ENCODE data around the gene FMO3. TPM values are rescaled to one million over a fixed set of nuclear protein-coding genes. Genes with fewer than 3 reads are reported as not detected.

The FMO3 gene
- total and polyA plus RNA-seq, 2 of the 4 experiments (the other 2 are of a cell fraction), result under 0.01 to 0.10 TPM

DNA sequence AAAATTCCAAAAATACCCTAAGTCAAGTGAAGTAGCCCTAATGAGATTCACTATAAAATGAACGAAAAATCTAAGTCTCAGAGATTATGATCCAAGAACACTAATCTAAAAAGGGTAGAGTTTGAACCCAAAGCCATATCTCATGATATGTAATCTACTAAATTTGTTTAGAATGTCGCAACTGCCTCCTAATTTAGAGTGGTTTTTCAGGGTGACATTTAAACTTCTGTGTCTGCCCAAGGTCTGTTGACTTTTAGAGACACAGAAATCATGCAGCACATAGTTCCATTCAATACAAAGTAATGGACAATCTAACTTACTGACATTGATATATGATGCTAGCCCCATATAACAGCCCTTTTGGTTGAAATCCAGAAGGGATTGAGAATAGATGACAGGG is 28.9 kb downstream of the FMO3 start:
- Histone ChIP-seq H3K4ac (ENCODE audit: low read depth, low read length) (no peak overlapping the region), H2AK5ac (ENCODE audit: low read depth, low read length) (no peak overlapping the region), H3K27ac (ENCODE audit: insufficient read depth, low read length) (no peak overlapping the region), H4K91ac (ENCODE audit: insufficient read depth, low read depth, low read length) (no peak overlapping the region), H3K23ac (ENCODE audit: low read depth, low read length) (no peak overlapping the region), H3K4me1 (ENCODE audit: control insufficient read depth, insufficient read depth, low read length) (peaks cover 4% of the 10 kb centered on the region), H4K20me1 (ENCODE audit: insufficient read depth, low read length) (no peaks in the 10 kb centered on the region), H2BK5ac (ENCODE audit: low read depth, low read length, poor library complexity, severe bottlenecking) (no peak overlapping the region), H2AK9ac (replicated peaks; ENCODE audit: low read depth, low read length, poor library complexity) (no peak overlapping the region), H3K9ac (ENCODE audit: low read depth, low read length) (no peak overlapping the region), H2BK15ac (ENCODE audit: low read depth, low read length) (no peak overlapping the region), H3K36me3 (ENCODE audit: control insufficient read depth, insufficient read depth, low read length) (no peaks in the 10 kb centered on the region), H4K5ac (ENCODE audit: low read depth, low read length) (no peak overlapping the region), H4K8ac (ENCODE audit: low read depth in 2 of 2, low read length in 2 of 2) (no peak overlapping the region), H3K14ac (replicated peaks; ENCODE audit: low read depth, low read length) (no peak overlapping the region), H3K79me1 (ENCODE audit: low read depth in 1 of 2, low read length in 2 of 2) (no peaks in the 10 kb centered on the region), H3K9me3 (ENCODE audit: control insufficient read depth, insufficient read depth, low read length) (no peaks in the 10 kb centered on the region), H3K4me2 (ENCODE audit: low read depth, low read length) (no peak overlapping the region), H3K9me1 (ENCODE audit: insufficient read depth, low read length) (no peaks in the 10 kb centered on the region), H3K18ac (ENCODE audit: low read depth, low read length) (no peak overlapping the region; the same call in 1 of the 2 replicates), H2BK20ac (ENCODE audit: low read depth, low read length) (no peak overlapping the region), H2AFZ (replicated peaks; ENCODE audit: low read length, poor library complexity) (no peak overlapping the region), H3K56ac (ENCODE audit: extremely low read depth, insufficient read depth, low read length) (no peak overlapping the region), H2BK120ac (ENCODE audit: low read depth, low read length) (no peak overlapping the region), H3K4me3 (ENCODE audit: insufficient read depth, low read depth, low read length) (no peak overlapping the region), H3K27me3 (ENCODE audit: control insufficient read depth, insufficient read depth, low read length) (no peaks in the 10 kb centered on the region; the same call in 1 of the 2 replicates)
- in situ Hi-C loops (cut with MboI; ENCODE audit: low sequenced_read_pairs) (no loop called here), dilution Hi-C loops (cut with HindIII; ENCODE audit: low sequenced_read_pairs, unreplicated experiment) (no loop called here), intact Hi-C loops (cut with micrococcal nuclease) (no loop called here)
- ChIA-PET CTCF (interaction anchor here (1.0 kb wide), 1 partner anchor 22 kb away, joined by 3 read pairs; no protein-coding TSS in a partner anchor), POLR2A (ENCODE audit: unreplicated experiment) (no interaction called here)
- WGBS, 2 experiments (ENCODE audit: extremely low coverage in 2 of 2, insufficient read length in 1 of 2), result no CpG with 5 or more reads among the region's 2 CpGs
- peak; percentile 18; the same call in 1 of the 2 replicates for ATAC-seq (ENCODE audit: low read depth)
- no TSS peak for BruUV-seq (replicated peaks)
- DNase-seq, result no peak
- no peak for TF ChIP-seq CEBPB (IDR thresholded peaks at IDR 0.05; ENCODE audit: low read depth, low read length)
- TF ChIP-seq FOS (IDR thresholded peaks at IDR 0.05; ENCODE audit: low read depth, low read length), result no peak
- TF ChIP-seq, protein P1, sequence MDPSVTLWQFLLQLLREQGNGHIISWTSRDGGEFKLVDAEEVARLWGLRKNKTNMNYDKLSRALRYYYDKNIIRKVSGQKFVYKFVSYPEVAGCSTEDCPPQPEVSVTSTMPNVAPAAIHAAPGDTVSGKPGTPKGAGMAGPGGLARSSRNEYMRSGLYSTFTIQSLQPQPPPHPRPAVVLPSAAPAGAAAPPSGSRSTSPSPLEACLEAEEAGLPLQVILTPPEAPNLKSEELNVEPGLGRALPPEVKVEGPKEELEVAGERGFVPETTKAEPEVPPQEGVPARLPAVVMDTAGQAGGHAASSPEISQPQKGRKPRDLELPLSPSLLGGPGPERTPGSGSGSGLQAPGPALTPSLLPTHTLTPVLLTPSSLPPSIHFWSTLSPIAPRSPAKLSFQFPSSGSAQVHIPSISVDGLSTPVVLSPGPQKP (IDR thresholded peaks at IDR 0.05; ENCODE audit: borderline replicate concordance, low read depth, low read length), result no peak
- TF ChIP-seq POLR2A (IDR thresholded peaks at IDR 0.05; ENCODE audit: low read depth, low read length), result no peak
- TF ChIP-seq RCOR1 (IDR thresholded peaks at IDR 0.05; ENCODE audit: insufficient replicate concordance, low read length), result no peak
- TF ChIP-seq SMC3 (IDR thresholded peaks at IDR 0.05; ENCODE audit: low read depth, low read length), result no peak
- no peak for TF ChIP-seq CHD1 (IDR thresholded peaks at IDR 0.05; ENCODE audit: low read depth, low read length)
- no peak for TF ChIP-seq RFX5 (IDR thresholded peaks at IDR 0.05; ENCODE audit: low read depth, low read length)
- TF ChIP-seq, protein P2, sequence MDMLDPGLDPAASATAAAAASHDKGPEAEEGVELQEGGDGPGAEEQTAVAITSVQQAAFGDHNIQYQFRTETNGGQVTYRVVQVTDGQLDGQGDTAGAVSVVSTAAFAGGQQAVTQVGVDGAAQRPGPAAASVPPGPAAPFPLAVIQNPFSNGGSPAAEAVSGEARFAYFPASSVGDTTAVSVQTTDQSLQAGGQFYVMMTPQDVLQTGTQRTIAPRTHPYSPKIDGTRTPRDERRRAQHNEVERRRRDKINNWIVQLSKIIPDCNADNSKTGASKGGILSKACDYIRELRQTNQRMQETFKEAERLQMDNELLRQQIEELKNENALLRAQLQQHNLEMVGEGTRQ (IDR thresholded peaks at IDR 0.05; ENCODE audit: low read depth, low read length), result no peak
- no peak for TF ChIP-seq BHLHE40 (IDR thresholded peaks at IDR 0.05; ENCODE audit: low read depth, low read length)
